ENCODE results near the gene STYXL1.
"Not testable (repeated sequence)": the region's sequence is repeated elsewhere in the genome, so short reads cannot be mapped to it uniquely, and the experiment has no call there.

The STYXL1 gene

GRCh38 chr7:76029682-76030081, 18.1 kb downstream of the STYXL1 start:
- H3K36me3 ChIP-seq (ENCODE audit: control insufficient read depth, insufficient read depth, low read length) = peaks cover 22% of the 10 kb centered on the region

GRCh38 chr7:76023002-76023401, 24.8 kb downstream of the STYXL1 start:
- H3K36me3 ChIP-seq (ENCODE audit: control insufficient read depth, insufficient read depth, low read length) = peaks cover 32% of the 10 kb centered on the region
- no peak overlapping the region for H3K9ac ChIP-seq (ENCODE audit: low read depth, low read length)
- no peaks in the 10 kb centered on the region for H3K4me1 ChIP-seq (ENCODE audit: control insufficient read depth, insufficient read depth, low read length)
- H3K9me3 ChIP-seq (ENCODE audit: control insufficient read depth, insufficient read depth, low read length) = no peaks in the 10 kb centered on the region
- H3K4me3 ChIP-seq (ENCODE audit: low read depth, low read length) = no peak overlapping the region
- no peak overlapping the region for H3K27ac ChIP-seq (ENCODE audit: low read depth, low read length)
- H3K27me3 ChIP-seq (ENCODE audit: control insufficient read depth, insufficient read depth, low read length) = no peaks in the 10 kb centered on the region

More at GRCh38 chr7:76029682-76030081, 18.1 kb downstream of the STYXL1 start:
- H3K27ac ChIP-seq (ENCODE audit: low read depth, low read length); H3K4me1 ChIP-seq (ENCODE audit: control insufficient read depth, insufficient read depth, low read length); H3K27me3 ChIP-seq (ENCODE audit: control insufficient read depth, insufficient read depth, low read length); H3K9ac ChIP-seq (ENCODE audit: low read depth, low read length); H3K4me3 ChIP-seq (ENCODE audit: low read depth, low read length); H3K9me3 ChIP-seq (ENCODE audit: control insufficient read depth, insufficient read depth, low read length): not testable (repeated sequence)

GRCh38 chr7:76022026-76022780, 25.6 kb downstream of the STYXL1 start:
- Histone ChIP-seq H3K27ac (ENCODE audit: low read depth, low read length) (no peak overlapping the region), H3K9ac (ENCODE audit: low read depth, low read length) (no peak overlapping the region), H3K27me3 (ENCODE audit: control insufficient read depth, insufficient read depth, low read length) (no peaks in the 10 kb centered on the region), H3K36me3 (ENCODE audit: control insufficient read depth, insufficient read depth, low read length) (peaks cover 28% of the 10 kb centered on the region), H3K9me3 (ENCODE audit: control insufficient read depth, insufficient read depth, low read length) (no peaks in the 10 kb centered on the region), H3K4me3 (ENCODE audit: low read depth, low read length) (no peak overlapping the region), H3K4me1 (ENCODE audit: control insufficient read depth, insufficient read depth, low read length) (no peaks in the 10 kb centered on the region)

GRCh38 chr7:76020031-76020714, 27.6 kb downstream of the STYXL1 start:
- Histone ChIP-seq H3K9me3 (ENCODE audit: control insufficient read depth, insufficient read depth, low read length) (no peaks in the 10 kb centered on the region), H3K9ac (ENCODE audit: low read depth, low read length) (no peak overlapping the region), H3K4me1 (ENCODE audit: control insufficient read depth, insufficient read depth, low read length) (no peaks in the 10 kb centered on the region), H3K27ac (ENCODE audit: low read depth, low read length) (no peak overlapping the region), H3K36me3 (ENCODE audit: control insufficient read depth, insufficient read depth, low read length) (peaks cover 27% of the 10 kb centered on the region), H3K27me3 (ENCODE audit: control insufficient read depth, insufficient read depth, low read length) (no peaks in the 10 kb centered on the region), H3K4me3 (ENCODE audit: low read depth, low read length) (no peak overlapping the region)

- not testable (repeated sequence) for H3K9me3 ChIP-seq (ENCODE audit: control insufficient read depth, insufficient read depth, low read length); H3K4me1 ChIP-seq (ENCODE audit: control insufficient read depth, insufficient read depth, low read length); H3K4me3 ChIP-seq (ENCODE audit: low read depth, low read length); H3K9ac ChIP-seq (ENCODE audit: low read depth, low read length); H3K27me3 ChIP-seq (ENCODE audit: control insufficient read depth, insufficient read depth, low read length); H3K27ac ChIP-seq (ENCODE audit: low read depth, low read length)
- peaks cover 27% of the 10 kb centered on the region for H3K36me3 ChIP-seq (ENCODE audit: control insufficient read depth, insufficient read depth, low read length)
Observed at GRCh38 chr7:76018520-76018919, 29.3 kb downstream of the STYXL1 start.

GRCh38 chr7:76016191-76016947, 31.4 kb downstream of the STYXL1 start:
- Histone ChIP-seq H3K4me3 (ENCODE audit: low read depth, low read length) (no peak overlapping the region), H3K36me3 (ENCODE audit: control insufficient read depth, insufficient read depth, low read length) (peaks cover 26% of the 10 kb centered on the region), H3K27ac (ENCODE audit: low read depth, low read length) (no peak overlapping the region), H3K4me1 (ENCODE audit: control insufficient read depth, insufficient read depth, low read length) (no peaks in the 10 kb centered on the region), H3K9ac (ENCODE audit: low read depth, low read length) (no peak overlapping the region), H3K27me3 (ENCODE audit: control insufficient read depth, insufficient read depth, low read length) (no peaks in the 10 kb centered on the region), H3K9me3 (ENCODE audit: control insufficient read depth, insufficient read depth, low read length) (no peaks in the 10 kb centered on the region)

- Histone ChIP-seq H3K4me1 (ENCODE audit: control insufficient read depth, insufficient read depth, low read length) (no peaks in the 10 kb centered on the region), H3K36me3 (ENCODE audit: control insufficient read depth, insufficient read depth, low read length) (peaks cover 17% of the 10 kb centered on the region; the same call in 1 of the 2 replicates), H3K27me3 (ENCODE audit: control insufficient read depth, insufficient read depth, low read length) (no peaks in the 10 kb centered on the region), H3K4me3 (ENCODE audit: low read depth, low read length) (no peak overlapping the region), H3K9me3 (ENCODE audit: control insufficient read depth, insufficient read depth, low read length) (no peaks in the 10 kb centered on the region), H3K27ac (ENCODE audit: low read depth, low read length) (no peak overlapping the region), H3K9ac (ENCODE audit: low read depth, low read length) (no peak overlapping the region)
Observed at GRCh38 chr7:76011442-76011861, 36.3 kb downstream of the STYXL1 start.

GRCh38 chr7:76009672-76010600, 37.9 kb downstream of the STYXL1 start:
- H3K4me3 ChIP-seq (ENCODE audit: low read depth, low read length) = no peak overlapping the region
- H3K9me3 ChIP-seq (ENCODE audit: control insufficient read depth, insufficient read depth, low read length) = no peaks in the 10 kb centered on the region
- H3K4me1 ChIP-seq (ENCODE audit: control insufficient read depth, insufficient read depth, low read length) = no peaks in the 10 kb centered on the region
- H3K9ac ChIP-seq (ENCODE audit: low read depth, low read length) = no peak overlapping the region
- H3K36me3 ChIP-seq (ENCODE audit: control insufficient read depth, insufficient read depth, low read length) = peaks cover 17% of the 10 kb centered on the region
- H3K27ac ChIP-seq (ENCODE audit: low read depth, low read length) = no peak overlapping the region
- no peaks in the 10 kb centered on the region for H3K27me3 ChIP-seq (ENCODE audit: control insufficient read depth, insufficient read depth, low read length)

- Histone ChIP-seq H3K27me3 (ENCODE audit: control insufficient read depth, insufficient read depth, low read length) (no peaks in the 10 kb centered on the region), H3K36me3 (ENCODE audit: control insufficient read depth, insufficient read depth, low read length) (peaks cover 20% of the 10 kb centered on the region), H3K9ac (ENCODE audit: low read depth, low read length) (no peak overlapping the region), H3K4me3 (ENCODE audit: low read depth, low read length) (no peak overlapping the region), H3K27ac (ENCODE audit: low read depth, low read length) (no peak overlapping the region), H3K9me3 (ENCODE audit: control insufficient read depth, insufficient read depth, low read length) (no peaks in the 10 kb centered on the region), H3K4me1 (ENCODE audit: control insufficient read depth, insufficient read depth, low read length) (no peaks in the 10 kb centered on the region)
Observed at GRCh38 chr7:76008156-76008687, 39.6 kb downstream of the STYXL1 start.

GRCh38 chr7:76005004-76005403, 42.8 kb downstream of the STYXL1 start:
- H3K27ac ChIP-seq (ENCODE audit: low read depth, low read length); H3K4me3 ChIP-seq (ENCODE audit: low read depth, low read length); H3K9ac ChIP-seq (ENCODE audit: low read depth, low read length); H3K27me3 ChIP-seq (ENCODE audit: control insufficient read depth, insufficient read depth, low read length); H3K4me1 ChIP-seq (ENCODE audit: control insufficient read depth, insufficient read depth, low read length); H3K9me3 ChIP-seq (ENCODE audit: control insufficient read depth, insufficient read depth, low read length): not testable (repeated sequence)
- peaks cover 34% of the 10 kb centered on the region for H3K36me3 ChIP-seq (ENCODE audit: control insufficient read depth, insufficient read depth, low read length)

Measured in HUES48 (cell line).